GM21515 (cell line): ENCODE measurements around the gene PRR13.
A peak's percentile ranks its signal among the peaks of the same experiment; 100 is the strongest.
"Not testable (repeated sequence)": the region's sequence is repeated elsewhere in the genome, so short reads cannot be mapped to it uniquely, and the experiment has no call there.

Experiments
- ATAC-seq: cut with Tn5 transposase; IDR thresholded peaks from one replicate; pipeline ENCODE4 v1.9.1; 2021; ENCODE audit not compliant: unreplicated experiment

Gene PRR13

GRCh38 chr12:53435326-53435725 lies 6.2 kb upstream of the PRR13 start:
- ATAC-seq, result not testable (repeated sequence)

GRCh38 chr12:53439582-53439981 lies 2.0 kb upstream of the PRR13 start:
- ATAC-seq, result not testable (repeated sequence)

DNA sequence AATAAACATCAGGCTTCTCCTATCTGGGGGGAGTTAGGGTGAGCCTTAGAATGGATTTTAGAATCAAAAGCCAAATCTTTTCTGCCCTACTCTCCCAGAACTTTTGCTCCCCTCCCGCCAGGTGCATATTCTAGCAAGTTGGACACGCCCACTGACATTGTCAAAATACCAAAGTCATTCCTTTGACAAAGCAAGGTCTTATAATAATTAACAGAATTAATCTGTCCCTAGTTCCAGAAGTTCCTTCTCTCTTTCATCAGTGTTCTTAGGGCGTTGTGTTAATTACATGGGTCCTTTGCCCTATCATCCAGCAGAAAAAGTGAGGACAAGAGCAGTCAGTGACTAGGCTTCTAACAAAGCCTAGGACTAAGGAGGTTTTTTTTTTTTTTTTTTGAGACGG lies 2.4 kb downstream of the PRR13 start:
- no peak for ATAC-seq

GRCh38 chr12:53444593-53445325 lies 3.2 kb downstream of the PRR13 start:
- ATAC-seq, result not testable (repeated sequence)

GRCh38 chr12:53450936-53451335 lies 9.4 kb downstream of the PRR13 start:
- ATAC-seq, result no peak

GRCh38 chr12:53451661-53452158 lies 10.2 kb downstream of the PRR13 start, which contains the start of gene PCBP2:
Gene PCBP2 (plus strand): TSS chr12:53452102. CDS start chr12:53454801, 2,699 bp downstream.
- ATAC-seq, result peak; percentile 94

- no peak for ATAC-seq
Measured at GRCh38 chr12:53452159-53453077, 10.9 kb downstream of the PRR13 start.

GRCh38 chr12:53453953-53454640 lies 12.6 kb downstream of the PRR13 start:
- no peak for ATAC-seq

GRCh38 chr12:53454707-53455106 lies 13.2 kb downstream of the PRR13 start:
- ATAC-seq, result no peak

- no peak for ATAC-seq
Measured at GRCh38 chr12:53456654-53457366, 15.3 kb downstream of the PRR13 start.

GRCh38 chr12:53459097-53459496 lies 17.6 kb downstream of the PRR13 start:
- no peak for ATAC-seq

DNA sequence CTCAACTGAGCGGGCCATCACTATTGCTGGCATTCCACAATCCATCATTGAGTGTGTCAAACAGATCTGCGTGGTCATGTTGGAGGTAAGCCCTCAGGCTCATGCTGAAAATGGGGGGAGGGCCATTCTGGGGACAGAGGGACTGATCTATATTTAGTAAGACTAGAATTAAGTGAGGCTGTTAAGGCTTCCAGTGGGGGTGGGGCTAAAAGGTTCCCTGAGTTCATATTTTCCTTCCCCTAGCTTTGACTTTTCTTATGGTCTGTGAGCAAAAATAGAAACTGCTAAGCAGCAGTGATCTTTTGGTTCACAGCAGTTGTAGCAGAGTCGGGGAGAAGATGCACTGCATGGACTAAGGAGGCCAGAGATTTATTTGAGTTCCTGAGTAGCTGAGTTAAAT lies 19.5 kb downstream of the PRR13 start:
- no peak for ATAC-seq

DNA sequence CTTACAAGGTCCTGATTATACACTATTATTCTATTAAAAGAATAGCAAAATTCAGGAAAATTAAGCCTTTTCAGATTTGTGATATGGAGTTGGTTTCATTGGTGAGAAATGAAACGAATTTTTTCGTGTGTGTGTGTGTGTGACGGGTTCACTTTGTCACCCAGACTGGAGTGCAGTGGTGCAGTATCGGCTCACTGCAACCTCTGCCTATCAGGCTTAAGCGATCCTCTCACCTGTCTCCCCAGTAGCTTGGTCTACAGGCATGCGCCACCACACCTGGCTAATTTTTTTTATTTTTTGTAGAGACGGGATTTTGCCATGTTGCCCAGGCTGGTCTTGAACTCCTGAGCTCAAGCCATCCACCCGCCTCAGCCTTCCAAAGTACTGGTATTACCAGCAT lies 20.1 kb downstream of the PRR13 start:
- no peak for ATAC-seq

GRCh38 chr12:53462935-53463334 lies 21.4 kb downstream of the PRR13 start:
- no peak for ATAC-seq

DNA sequence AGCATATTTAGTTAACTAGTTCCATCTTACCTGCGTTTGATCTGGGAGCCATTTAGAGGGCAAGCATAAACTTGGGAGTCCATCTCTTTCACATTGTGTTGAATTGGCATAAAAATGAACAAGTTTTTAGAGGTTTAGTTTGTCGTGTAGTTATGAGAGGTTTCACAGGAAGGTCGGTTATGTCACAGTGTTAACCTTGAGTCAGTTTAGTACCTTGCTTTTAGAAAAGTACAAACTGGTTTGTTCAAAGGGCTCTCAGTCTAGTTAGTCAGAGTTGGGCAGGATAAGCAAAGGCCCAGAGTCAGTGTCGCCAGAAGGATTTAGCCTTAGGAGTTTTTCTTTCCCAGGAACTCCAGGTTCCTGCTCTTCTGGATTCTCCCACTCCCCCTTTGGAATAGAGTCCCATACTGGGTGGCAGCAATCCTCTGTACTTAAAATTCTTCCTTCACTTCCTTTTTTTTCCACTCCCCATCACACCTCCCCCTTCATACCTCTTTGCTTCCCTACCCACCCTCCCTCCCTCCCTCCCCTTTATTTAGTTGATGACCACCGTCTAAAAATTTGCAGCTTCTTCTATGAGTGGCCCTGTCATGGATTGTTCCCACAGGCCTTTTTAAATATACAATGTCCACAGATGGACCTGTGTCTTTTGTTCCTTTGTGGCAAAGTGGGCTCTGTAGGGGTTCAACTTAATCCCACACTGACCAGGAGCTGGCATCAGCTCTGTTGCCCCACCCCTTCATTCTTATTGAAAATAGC lies 22.4 kb downstream of the PRR13 start:
- ATAC-seq, result no peak

GRCh38 chr12:53464685-53465418 lies 23.3 kb downstream of the PRR13 start:
- no peak for ATAC-seq

GRCh38 chr12:53465679-53466078 lies 24.1 kb downstream of the PRR13 start:
- no peak for ATAC-seq

DNA sequence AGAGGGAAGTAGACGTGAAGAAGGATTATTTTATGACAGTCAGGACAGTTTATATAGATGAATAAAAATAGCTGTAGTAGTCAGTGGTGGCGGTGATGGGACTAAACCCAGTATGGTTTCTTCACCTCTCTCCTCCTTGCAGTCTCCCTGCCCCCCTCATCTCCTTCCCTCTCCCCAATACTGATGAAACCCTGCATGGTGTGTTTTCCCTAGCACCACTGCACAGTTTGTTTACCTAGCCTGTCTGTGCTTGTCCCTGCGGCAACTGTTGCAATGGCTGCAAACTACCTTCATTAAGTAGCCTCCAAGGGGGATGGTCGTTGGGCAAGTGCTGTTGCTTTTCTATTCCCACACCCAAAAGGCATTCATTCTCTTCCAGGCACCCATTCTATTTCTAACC lies 25.1 kb downstream of the PRR13 start:
- no peak for ATAC-seq

DNA sequence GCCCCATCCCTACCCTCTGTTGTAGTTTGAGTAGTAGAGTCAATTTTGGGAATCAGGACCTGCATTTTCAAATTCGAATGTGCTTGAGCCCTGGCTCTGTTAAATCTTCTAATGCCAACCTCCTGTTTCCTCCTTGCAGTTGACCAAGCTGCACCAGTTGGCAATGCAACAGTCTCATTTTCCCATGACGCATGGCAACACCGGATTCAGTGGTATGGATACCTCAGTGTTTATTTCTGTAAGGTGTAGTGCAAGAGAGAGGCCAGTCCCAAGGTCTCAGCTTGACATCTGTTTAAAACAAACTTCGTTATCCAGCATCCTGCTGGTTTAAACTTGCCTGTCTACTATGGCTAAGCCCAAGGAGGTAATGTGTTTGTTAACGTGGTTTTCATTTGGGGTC lies 25.5 kb downstream of the PRR13 start:
- no peak for ATAC-seq
